GM18907 (cell line): ENCODE measurements around the gene LHX6.
A peak's percentile ranks its signal among the peaks of the same experiment; 100 is the strongest.

Experiments
- ATAC-seq: cut with Tn5 transposase; IDR thresholded peaks from one replicate; pipeline ENCODE4 v1.9.1; 2021; ENCODE audit warnings: mild to moderate bottlenecking, moderate library complexity; ENCODE audit not compliant: unreplicated experiment

Gene LHX6

DNA sequence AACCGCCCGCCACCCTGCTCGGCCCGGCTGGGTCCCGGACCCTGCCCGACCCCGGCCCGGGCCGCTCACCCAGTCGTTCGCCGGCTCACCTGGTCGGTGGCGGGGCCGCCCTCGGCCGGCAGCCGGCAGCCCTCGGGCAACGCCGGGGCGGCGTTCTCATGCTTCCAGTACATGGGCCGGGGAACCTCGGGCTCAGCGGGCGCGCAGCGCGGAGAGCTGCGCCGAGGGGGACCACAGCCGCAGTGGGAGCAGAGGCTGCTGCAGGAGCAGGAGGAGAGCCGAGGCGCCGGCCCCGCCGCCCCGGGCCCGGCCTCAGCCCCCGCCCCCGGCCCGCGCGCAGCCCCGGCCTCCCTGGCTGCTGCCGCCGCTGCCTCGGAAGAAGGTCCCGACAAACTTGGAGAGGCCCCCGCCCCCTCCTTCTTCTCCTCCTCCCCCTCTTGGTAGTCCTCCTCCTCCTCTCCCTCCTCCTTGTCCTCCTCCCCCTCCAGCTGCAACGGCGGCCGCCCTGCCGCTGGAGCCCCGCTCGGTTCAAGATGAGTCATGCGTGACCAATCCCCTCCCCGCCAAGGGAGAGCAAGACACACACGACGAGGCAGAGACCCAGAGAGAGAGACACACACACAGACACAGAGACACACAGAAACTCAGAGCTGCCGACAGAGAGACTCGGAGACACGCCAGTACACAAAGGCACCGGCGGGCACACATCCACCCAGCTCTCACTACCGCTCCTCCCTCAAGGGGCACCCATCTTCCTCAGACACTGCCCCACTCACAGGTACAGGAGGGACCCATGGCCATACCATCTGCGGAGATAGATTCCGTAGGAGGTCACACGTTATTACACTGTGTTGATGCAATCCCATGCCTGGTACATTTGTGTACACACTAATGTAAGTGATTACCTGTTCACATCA lies at the start of gene LHX6:
Gene LHX6 (minus strand): TSS at position 390 of the 917 bp plus-strand sequence. CDS start 217 bp downstream, at position 173.
- no peak for ATAC-seq

DNA sequence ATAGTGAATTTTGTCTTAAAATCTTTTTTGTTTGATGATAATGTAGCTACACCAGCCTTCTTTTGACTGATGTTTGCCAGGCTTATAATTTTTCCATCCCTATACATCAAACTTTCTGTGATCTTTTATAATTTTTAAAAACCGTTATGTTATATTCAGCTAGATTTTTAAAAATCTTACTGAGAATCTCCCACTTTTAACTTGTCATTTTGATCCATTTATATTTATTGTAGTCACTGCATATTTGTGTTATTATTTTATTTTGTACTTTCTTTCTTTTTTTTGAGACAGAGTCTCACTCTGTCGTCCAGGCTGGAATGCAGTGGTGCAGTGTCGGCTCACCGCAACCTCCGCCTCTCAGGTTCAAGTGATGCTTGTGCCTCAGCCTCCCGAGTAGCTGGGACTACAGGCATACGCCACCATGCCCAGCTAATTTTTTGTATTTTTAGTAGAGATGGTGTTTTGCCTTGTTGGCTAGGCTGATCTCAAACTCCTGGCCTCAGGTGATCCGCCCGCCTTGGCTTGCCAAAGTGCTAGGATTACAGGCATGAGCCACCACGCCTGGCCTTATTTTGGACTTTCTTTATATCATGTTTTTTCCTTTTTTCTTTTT lies 48.6 kb upstream of the LHX6 start:
- no peak for ATAC-seq

DNA sequence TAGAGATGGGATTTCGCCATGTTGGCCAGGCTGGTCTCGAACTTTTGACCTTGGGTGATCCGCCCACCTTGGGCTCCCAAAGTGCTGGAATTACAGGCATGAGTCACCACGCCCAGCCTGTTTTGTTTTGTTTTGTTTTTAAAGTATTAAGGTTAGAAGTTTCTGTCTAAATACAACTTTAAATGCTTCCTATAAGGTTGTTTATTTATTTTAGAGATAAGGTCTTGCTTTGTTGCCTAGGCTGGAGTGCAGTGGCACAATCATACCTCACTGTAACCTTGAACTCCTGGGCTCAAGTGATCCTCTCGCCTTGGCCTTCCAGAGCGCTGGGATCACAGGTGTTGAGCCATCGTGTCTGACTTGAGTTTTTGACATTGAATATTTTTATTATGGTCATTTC lies 47.3 kb upstream of the LHX6 start:
- ATAC-seq, result no peak

DNA sequence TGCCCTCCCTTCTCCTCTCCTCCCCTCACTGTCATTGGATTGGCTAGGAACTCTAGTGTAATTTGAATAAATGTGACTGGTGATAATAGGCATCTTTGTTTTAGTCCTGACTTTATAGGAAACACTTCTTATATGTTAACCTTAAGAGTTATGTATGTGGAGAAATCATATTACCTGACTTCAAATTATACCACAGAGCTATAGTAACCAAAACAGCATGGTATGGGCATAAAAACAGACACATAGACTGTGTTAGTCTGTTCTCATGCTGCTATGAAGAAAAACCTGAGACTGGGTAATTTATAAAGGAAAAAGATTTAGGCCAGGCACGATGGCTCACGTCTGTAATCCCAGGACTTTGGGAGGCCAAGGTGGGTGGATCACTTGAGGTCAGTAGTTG lies 45.3 kb upstream of the LHX6 start:
- no peak for ATAC-seq

DNA sequence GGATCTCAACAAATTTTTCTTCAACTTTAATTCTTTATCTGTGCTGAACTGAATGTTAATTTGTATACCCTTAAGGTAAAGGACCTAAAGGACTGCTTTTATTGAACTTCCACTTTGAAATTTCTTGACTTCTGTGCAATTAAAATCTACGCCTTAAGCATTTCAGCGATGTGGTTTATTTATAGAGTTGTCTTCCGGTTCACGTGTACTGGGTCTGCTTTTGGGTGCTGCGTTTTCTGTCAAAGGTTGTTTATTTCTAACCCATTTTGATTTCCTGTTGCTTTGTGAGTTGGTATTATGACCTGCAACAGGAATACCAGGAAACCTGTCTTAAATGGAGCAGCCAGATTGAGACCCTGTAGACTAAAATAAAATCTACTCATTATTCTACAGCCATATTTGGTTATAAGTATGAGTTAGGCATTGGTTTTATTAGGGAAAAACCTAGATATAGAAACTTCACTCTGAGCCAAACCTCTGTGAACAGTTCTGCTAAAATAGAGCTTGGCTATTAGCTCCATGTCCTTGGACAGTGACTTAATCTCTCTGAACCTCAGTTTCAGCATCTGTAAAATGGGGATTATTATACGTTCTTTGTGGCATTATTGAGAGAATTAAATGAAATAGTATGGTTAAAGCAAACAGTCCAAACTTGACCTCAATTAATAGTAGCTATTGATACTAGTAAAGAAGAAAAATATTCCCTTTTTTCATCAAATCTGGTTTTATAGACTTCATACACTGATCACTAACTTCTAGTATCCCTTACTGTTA lies 39.5 kb upstream of the LHX6 start:
- ATAC-seq, result no peak

DNA sequence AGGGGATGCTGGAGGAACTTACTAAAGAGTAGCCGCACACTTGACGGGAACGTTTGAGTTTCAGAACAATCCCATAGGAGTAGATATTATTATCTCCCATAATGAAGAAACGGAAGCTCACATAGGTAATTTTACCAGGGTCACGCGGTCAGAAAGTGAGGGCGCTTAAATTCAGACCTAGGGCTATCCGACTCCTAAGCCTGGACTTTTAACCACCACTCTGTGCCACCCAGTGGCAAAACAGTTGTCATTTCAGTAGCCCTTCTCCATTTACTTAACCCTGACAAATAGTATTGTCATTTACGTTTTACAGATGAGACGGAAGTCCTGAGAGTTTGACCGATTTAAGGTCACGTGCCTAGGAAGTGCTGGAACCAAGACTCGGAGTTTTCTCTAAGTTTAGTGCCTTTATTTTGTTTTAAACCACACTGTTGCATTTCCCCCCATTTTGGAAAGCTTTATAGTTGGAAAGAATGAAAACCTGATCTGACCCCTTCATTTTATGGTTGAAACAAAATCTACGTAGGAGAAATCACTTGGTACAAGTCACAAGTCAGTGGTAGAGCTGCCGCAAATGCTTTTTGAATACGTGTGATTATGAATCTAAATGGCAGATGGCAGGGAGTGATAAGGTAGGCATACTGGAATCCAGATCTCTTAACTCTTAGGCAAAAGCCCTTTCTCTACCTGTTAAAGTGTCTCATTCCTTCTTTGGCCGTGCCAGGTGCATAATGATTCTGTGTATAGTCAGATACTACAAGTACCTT lies 36.6 kb upstream of the LHX6 start:
- peak; percentile 43 for ATAC-seq

DNA sequence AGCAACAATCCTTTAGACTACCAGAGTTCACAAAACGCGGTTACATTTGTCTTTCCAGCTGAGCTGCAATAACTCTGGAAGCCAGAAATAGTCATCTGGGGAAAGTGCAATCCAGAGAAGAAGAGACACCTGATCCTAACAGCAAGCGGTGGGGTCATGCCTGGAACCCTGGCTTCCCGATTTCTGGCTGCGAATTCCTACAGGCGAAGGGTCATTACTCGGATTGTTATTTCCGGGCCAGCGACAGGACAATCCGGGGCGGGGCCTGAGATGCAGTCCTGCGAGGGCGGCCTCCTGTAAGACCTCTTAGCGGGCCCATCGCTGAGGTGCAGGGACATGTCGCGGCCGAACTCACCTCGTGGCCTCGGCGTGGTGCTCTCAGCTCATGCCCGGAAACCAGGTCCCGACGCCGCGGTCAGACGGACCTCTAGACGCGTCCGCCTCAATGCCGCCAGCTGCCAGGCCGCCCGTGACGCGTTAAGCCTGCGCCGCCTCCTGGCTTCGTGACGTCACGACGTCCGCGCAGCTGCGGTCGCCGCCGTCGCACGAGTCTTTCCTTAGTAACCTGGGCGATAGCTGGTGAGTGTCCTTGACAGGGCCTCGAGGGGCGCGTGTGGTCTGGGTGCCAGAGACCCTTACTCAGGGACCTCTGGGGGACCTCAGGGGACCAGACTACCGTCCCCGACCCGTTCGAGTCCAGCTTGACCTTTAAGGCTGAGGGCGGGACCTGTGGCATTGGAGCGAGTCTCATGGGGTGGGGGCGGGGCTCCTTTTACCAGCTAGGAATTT lies 35.8 kb upstream of the LHX6 start, which contains the start of the genes MRRF and RBM18:
Gene MRRF (plus strand): TSS at position 523 of the 789 bp plus-strand sequence. CDS start 6,010 bp downstream, outside the sequence.
Gene RBM18 (minus strand): TSS at position 481 of the 789 bp plus-strand sequence. CDS start 3,348 bp downstream, outside the sequence.
- peak; percentile 85 for ATAC-seq

DNA sequence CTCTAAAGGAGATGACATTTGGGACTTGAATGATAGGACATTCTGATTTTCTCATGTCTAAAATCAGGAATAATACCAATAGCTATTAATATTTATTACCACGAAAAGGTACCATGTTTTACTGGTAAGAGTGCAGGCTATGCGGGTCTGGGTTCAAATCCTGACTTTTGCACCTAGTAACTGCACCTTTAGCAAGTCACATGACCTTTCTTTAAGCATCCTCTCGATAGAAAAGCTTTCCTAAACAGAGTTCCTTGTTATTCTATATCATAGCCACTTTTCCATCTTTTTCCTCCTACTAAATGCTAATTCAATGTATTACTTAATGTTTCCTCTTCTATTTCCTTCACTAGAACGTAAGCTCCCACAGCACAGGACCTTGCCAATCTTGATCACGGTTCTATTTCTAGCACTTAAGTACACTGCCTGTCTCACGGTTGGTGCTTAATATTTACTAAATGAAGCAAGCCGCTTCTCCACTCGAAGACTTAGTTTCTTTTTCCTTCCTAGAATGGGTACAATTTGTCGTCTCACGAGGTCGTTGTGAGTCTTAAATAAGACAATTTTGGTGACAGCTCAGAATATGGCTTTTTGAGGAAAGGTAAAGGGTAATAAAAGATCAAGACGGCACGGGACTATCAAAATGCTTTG lies 35.1 kb upstream of the LHX6 start:
- ATAC-seq, result no peak

DNA sequence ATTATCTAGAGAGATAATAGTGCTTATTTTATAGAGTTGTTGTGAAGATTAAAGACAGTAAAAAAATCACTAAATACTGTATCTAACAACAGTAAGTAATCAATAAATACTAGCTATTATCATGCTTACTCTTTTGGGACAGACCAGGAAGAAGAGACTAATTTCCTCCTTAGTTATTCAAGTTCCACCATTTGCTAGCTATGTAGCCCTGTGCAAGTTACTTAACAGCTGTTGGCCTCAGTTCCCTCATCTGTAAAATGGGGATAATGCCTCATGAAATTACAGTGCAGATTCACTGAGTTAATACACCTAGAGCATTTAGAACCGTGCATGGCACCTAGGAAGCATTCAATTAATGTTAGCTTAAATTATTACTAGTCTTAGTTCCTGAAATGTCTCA lies 33.3 kb upstream of the LHX6 start:
- no peak for ATAC-seq

DNA sequence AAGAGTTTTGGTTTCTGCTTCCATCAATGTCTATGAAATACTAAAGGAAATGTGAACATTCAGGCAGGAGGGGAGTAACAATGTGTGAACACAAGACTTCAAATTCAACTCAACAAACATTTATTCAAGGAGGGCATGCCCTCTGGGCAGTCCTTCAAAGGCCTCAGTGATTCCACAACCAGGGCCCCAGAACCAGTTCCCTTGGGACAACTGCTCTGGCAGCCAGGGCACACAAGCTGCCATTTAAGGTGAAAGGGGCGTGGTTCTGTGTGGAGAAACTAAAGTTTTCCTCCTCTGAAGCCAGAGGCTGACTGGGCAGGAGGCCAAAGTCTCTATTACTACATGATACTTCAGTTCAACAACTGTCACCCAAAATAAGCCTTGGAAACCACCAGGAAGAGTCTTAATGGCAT lies 32.7 kb upstream of the LHX6 start:
- ATAC-seq, result no peak

DNA sequence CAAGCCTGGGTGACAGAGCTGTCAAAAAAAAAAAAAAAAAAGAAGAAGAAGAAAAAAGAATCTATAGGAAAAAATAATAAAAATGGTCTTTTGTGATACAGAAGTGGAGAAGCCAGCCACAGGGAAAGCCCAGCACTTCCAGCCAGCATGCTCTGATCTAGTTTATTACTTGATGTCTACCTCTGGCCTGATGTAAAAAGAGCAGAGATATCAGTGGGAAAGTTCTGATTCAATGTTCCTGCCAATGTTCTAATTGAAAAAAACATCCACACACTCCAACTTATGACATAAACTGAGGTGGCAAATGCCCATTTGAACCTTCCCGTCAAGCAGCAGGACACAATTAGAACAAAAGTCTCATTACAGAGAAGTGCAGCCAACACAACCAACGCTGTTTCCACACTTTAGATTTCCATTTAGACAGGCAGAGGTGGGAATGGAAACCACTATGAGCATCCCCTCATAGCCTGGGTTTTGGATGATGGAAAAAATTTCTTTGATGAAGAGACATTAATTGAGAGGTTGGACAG lies 30.2 kb upstream of the LHX6 start:
- no peak for ATAC-seq

DNA sequence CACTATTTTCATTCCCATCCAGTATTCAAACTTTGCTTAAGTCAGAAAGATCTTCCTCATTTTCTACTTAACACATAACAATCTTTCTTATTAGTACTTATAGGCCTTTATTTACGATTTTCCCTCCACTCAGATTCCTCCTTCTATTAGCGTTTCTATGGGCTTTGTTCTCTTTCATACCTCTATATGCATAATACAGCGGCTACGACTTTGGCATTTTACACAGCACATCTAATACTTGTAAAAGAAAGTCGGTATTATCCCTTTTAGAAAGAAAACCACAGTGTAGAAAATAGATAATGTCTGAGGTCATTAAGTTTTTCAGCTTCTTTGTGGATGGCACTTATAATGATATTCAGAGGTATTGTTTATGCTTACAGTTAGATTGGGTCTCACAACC lies 27.4 kb upstream of the LHX6 start:
- ATAC-seq, result no peak

DNA sequence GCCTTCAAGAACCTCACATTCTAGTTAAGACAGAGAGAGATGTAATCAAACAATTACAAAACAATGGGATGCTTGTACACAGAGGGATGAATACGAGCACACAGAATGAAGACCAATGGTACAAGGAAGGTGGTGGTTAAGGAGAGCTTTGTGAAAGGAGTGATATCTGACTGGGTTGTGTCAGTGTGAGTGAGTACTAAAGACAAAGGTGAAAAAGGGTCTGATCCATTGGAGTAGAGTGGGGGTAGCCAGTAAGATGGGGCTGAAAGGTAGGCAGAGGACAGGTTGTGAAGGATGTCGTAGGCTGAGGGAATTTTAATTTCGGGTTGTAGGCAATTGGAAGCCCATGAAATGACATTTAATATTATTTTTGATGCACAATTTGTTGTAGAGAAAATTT lies 26.0 kb upstream of the LHX6 start:
- no peak for ATAC-seq

DNA sequence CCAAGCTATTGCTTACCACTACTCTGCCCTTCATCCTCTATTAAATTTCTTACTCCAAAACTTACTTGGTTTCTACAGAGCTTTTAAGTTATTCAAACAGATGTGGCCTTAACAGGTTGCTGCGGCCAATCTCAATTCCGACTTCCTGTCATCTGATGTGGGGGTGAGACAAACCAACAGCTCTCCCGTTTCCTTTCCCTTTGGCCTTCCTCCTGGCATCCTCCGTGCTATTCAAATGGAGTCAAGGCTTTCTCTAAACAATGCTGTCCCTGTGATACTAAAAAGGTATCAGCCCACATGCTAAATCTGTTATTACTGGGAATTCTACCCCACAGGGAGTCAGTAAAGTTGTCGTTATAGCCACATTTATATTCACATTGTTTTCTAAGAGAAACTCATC lies 24.0 kb upstream of the LHX6 start:
- ATAC-seq, result no peak

DNA sequence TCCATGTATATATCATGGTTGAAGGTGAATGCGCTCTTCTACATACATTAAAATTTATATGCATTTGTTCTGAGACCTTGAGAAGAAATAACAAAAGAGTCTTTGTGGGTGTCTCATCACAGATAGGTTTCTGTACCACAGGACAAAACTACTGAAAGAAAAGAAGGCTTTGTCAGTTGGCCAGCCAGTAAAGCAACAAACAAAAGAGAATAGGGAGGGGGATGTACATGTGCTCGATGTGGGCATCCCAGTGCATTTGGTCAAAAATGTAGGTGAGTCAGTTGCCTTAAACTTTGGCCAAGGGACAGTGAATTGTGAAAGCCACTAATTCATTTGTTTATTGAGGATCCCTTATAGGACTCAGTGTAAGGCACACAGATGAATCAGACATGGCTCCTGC lies 22.6 kb upstream of the LHX6 start:
- ATAC-seq, result no peak

DNA sequence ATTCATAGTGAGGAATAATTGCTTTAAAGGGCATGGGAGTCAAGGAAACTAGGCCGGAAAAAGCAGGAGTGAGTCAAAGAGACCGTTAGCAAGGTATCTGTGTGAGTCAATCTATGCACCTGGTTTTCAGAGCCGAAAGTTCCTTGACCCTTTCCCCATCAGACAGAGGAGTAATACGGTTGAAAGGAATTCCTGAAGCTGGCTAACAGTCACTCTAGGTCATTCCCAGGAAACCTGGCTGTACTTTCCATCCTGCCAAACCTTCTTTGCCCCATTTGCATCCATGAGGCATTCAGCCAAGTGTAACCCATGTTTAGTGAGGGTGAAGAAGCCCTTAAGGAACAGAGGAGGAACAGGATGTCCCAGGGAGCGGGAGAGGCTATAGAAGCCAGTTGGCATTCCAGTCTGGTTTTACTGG lies 19.7 kb upstream of the LHX6 start:
- no peak for ATAC-seq

DNA sequence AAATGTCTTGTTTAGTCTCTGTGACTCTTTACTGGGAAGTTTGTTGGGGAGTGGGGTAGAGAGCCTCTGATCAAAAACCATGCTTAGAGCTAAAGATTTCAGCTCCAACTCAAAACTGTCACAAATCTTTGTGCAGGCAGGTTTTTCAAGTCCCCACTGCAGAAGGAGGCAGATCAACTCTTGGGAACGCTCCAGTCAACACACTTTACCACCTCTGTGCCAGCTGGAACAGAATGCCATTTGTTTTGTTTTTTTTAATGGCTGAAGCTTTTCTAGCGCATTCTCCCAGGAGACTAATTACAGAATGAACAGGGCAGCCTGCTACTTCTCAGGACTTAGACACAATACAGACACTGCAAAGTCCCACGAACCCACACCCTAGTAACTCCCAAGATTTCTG lies 17.9 kb upstream of the LHX6 start:
- ATAC-seq, result no peak

DNA sequence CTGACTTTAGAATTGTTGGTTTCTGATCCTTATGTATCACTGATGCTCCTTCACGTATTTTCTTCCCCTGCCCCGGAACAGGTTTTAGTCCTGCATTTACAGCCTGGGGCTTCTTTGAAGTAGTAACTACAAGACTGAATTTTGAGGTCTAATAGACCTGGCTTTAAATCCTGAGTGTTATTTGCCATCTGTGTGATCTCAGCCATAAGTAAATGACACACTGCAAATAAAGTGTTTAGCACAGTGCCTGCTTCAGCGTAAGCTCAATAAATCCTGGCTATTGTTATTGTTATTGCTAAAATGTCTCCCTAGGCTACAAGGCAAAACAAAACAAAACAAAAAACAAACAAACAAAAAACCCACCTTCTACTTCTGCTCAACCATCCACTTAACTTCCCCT lies 15.6 kb upstream of the LHX6 start:
- ATAC-seq, result no peak

DNA sequence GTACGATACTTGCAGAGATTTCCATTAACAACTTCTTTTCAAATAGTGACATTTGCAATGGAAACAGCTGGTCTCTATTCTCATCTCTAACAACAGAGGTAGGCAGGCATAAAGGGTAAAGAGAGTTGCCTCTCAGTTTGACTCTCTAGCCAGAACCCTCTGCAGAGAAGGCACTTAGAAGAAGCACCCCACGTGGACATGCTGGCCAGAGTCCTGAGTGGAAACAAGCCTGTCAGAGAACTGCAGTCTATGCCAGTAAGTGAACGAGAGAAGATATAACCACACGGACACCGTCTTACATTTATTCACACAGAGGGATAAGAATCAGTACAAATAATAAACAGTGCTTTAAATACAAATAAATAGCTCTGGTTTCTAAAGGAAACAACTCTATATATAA lies 11.0 kb upstream of the LHX6 start:
- no peak for ATAC-seq
